DOHH2 (cell line): ENCODE data around the gene EAF1.

Experiments
- H3F3A ChIP-seq: fragments of 200-600 bp; sonication (generic), shearing (Covaris generic); 2 replicates; pipeline ENCODE4 v1.6.0; 2016; ENCODE audit warnings: antibody characterized with exemption, mild to moderate bottlenecking; ENCODE audit not compliant: control insufficient read depth, insufficient read depth
- H3K27ac ChIP-seq: fragments of 200-600 bp; sonication (generic); 2 replicates; pipeline ENCODE4 v1.5.1; 2014; ENCODE audit warnings: low read depth, mild to moderate bottlenecking, low read length, moderate library complexity
- H3K27me3 ChIP-seq: fragments of 200-600 bp; sonication (generic); 2 replicates; pipeline ENCODE4 v1.6.1; 2014; ENCODE audit warnings: mild to moderate bottlenecking, low read length, mixed read lengths; ENCODE audit not compliant: control insufficient read depth
- H3K36me3 ChIP-seq: fragments of 200-600 bp; sonication (generic); 2 replicates; pipeline ENCODE4 v1.6.1; 2014; ENCODE audit warnings: mild to moderate bottlenecking, low read length, moderate library complexity, mixed read lengths; ENCODE audit not compliant: control insufficient read depth
- H3K4me1 ChIP-seq: fragments of 200-600 bp; sonication (generic); 2 replicates; pipeline ENCODE4 v1.6.1; 2014; ENCODE audit warnings: mild to moderate bottlenecking, low read length, mixed read lengths; ENCODE audit not compliant: control insufficient read depth
- H3K4me2 ChIP-seq: fragments of 200-600 bp; sonication (generic); 2 replicates; pipeline ENCODE4 v1.6.0; 2014; ENCODE audit warnings: mild to moderate bottlenecking, low read length, moderate library complexity
- H3K4me3 ChIP-seq: fragments of 200-600 bp; sonication (generic); 2 replicates; pipeline ENCODE4 v1.5.1; 2014; ENCODE audit warnings: mild to moderate bottlenecking, low read length, mixed read lengths
- H3K79me2 ChIP-seq: fragments of 200-600 bp; sonication (generic); 2 replicates; pipeline ENCODE4 v1.6.1; 2014; ENCODE audit warnings: mild to moderate bottlenecking, low read length, mixed read lengths; ENCODE audit not compliant: control insufficient read depth
- H3K9me2 ChIP-seq: fragments of 200-600 bp; sonication (generic); replicated peaks from 2 replicates; pipeline ENCODE4 v1.6.1; 2014; ENCODE audit warnings: mild to moderate bottlenecking, low read length, mixed read lengths; ENCODE audit not compliant: control insufficient read depth
- H3K9me3 ChIP-seq: fragments of 200-600 bp; sonication (generic); 2 replicates; pipeline ENCODE4 v1.6.1; 2014; ENCODE audit warnings: antibody characterized with exemption, low read length, mixed read lengths; ENCODE audit not compliant: control insufficient read depth, insufficient read depth
- H4K20me1 ChIP-seq: fragments of 200-600 bp; sonication (generic); 2 replicates; pipeline ENCODE4 v1.6.0; 2014; ENCODE audit warnings: low read depth, mild to moderate bottlenecking, antibody characterized with exemption, low read length, moderate library complexity; ENCODE audit not compliant: control insufficient read depth, insufficient read depth
- CTCF ChIP-seq: fragments of 200-600 bp; sonication (generic); IDR thresholded peaks from one replicate; pipeline ENCODE4 v1.5.1; 2014; ENCODE audit warnings: antibody characterized with exemption, mild to moderate bottlenecking, low read depth, low read length; ENCODE audit not compliant: poor library complexity, severe bottlenecking
- EZH2phosphoT487 ChIP-seq: fragments of 200-600 bp; sonication (generic); IDR thresholded peaks from 2 replicates; pipeline ENCODE4 v1.6.1; 2017; ENCODE audit warnings: borderline replicate concordance, mild to moderate bottlenecking, antibody characterized with exemption, low read length, moderate library complexity, mixed read lengths

The EAF1 gene

GRCh38 chr3:15436246-15436645 lies 8.8 kb downstream of the EAF1 start:
- Histone ChIP-seq H3K4me2 (no peak overlapping the region), H4K20me1 (no peaks in the 10 kb centered on the region), H3F3A (no peaks in the 10 kb centered on the region), H3K4me1 (no peaks in the 10 kb centered on the region), H3K79me2 (peaks cover 9% of the 10 kb centered on the region), H3K27me3 (no peaks in the 10 kb centered on the region), H3K9me2 (no peaks in the 10 kb centered on the region), H3K9me3 (no peaks in the 10 kb centered on the region), H3K36me3 (peaks cover 90% of the 10 kb centered on the region), H3K27ac (no peak overlapping the region), H3K4me3 (no peak overlapping the region)
- TF ChIP-seq CTCF (no peak), EZH2phosphoT487 (no peak)

- Histone ChIP-seq H3K9me3 (no peaks in the 10 kb centered on the region), H3F3A (no peaks in the 10 kb centered on the region), H3K4me1 (no peaks in the 10 kb centered on the region), H3K36me3 (peaks cover 87% of the 10 kb centered on the region), H3K27me3 (no peaks in the 10 kb centered on the region), H3K4me2 (no peak overlapping the region), H3K9me2 (no peaks in the 10 kb centered on the region), H3K79me2 (no peaks in the 10 kb centered on the region), H3K27ac (no peak overlapping the region), H3K4me3 (no peak overlapping the region), H4K20me1 (no peaks in the 10 kb centered on the region)
- TF ChIP-seq CTCF (no peak), EZH2phosphoT487 (no peak)
These were observed 11.6 kb downstream of the EAF1 start for GRCh38 chr3:15438983-15439382.

GRCh38 chr3:15439476-15439875 lies 12.1 kb downstream of the EAF1 start:
- no peaks in the 10 kb centered on the region for H3K27me3 ChIP-seq
- peaks cover 82% of the 10 kb centered on the region for H3K36me3 ChIP-seq
- no peak overlapping the region for H3K4me2 ChIP-seq

More at GRCh38 chr3:15439476-15439875, 12.1 kb downstream of the EAF1 start:
- Histone ChIP-seq H3K79me2 (no peaks in the 10 kb centered on the region), H3K4me3 (no peak overlapping the region), H3K27ac (no peak overlapping the region), H3K4me1 (no peaks in the 10 kb centered on the region), H4K20me1 (no peaks in the 10 kb centered on the region), H3F3A (no peaks in the 10 kb centered on the region), H3K9me2 (no peaks in the 10 kb centered on the region), H3K9me3 (no peaks in the 10 kb centered on the region)
- TF ChIP-seq CTCF, result no peak
- no peak for TF ChIP-seq EZH2phosphoT487
